Neural progenitor cell (in vitro differentiated cells): ENCODE results near the gene PM20D2. TPM values are rescaled to one million over a fixed set of nuclear protein-coding genes. Genes with fewer than 3 reads are reported as not detected.
A peak's percentile ranks its signal among the peaks of the same experiment; 100 is the strongest.

Experiments used
- DNase-seq: peaks from one replicate; pipeline ENCODE4 v3.0.0-alpha.2; 2016; ENCODE audit warnings: low spot score
- H2AFZ ChIP-seq: fragments of 200-600 bp; sonication (generic); replicated peaks from 2 replicates; pipeline ENCODE4 v1.6.1; 2016; ENCODE audit warnings: antibody characterized with exemption
- H3F3A ChIP-seq: fragments of 200-600 bp; sonication (generic); 2 replicates; pipeline ENCODE4 v1.6.1; 2016; ENCODE audit warnings: antibody characterized with exemption, low read depth
- H3K27ac ChIP-seq: fragments of 200-600 bp; sonication (generic); 2 replicates; pipeline ENCODE4 v1.5.1; 2016; ENCODE audit warnings: mild to moderate bottlenecking
- H3K27me3 ChIP-seq: fragments of 200-600 bp; sonication (generic); 2 replicates; pipeline ENCODE4 v1.6.1; 2016; ENCODE audit warnings: mild to moderate bottlenecking, moderate library complexity
- H3K36me3 ChIP-seq: fragments of 200-600 bp; sonication (generic); 2 replicates; pipeline ENCODE4 v1.5.1; 2016
- H3K4me1 ChIP-seq: fragments of 200-600 bp; sonication (generic); 2 replicates; pipeline ENCODE4 v1.6.1; 2016; ENCODE audit warnings: mixed run types
- H3K4me2 ChIP-seq: fragments of 200-600 bp; sonication (generic); 2 replicates; pipeline ENCODE4 v1.6.1; 2016
- H3K4me3 ChIP-seq: fragments of 200-600 bp; sonication (generic); 2 replicates; pipeline ENCODE4 v1.5.1; 2016
- H3K79me2 ChIP-seq: fragments of 200-600 bp; sonication (generic); 2 replicates; pipeline ENCODE4 v1.6.1; 2016; ENCODE audit warnings: low read depth
- H3K9ac ChIP-seq: fragments of 200-600 bp; sonication (generic); 2 replicates; pipeline ENCODE4 v1.6.1; 2016
- H3K9me3 ChIP-seq: fragments of 200-600 bp; sonication (generic); 2 replicates; pipeline ENCODE4 v1.5.1; 2016; ENCODE audit warnings: low read depth
- H4K20me1 ChIP-seq: fragments of 200-600 bp; sonication (generic); 2 replicates; pipeline ENCODE4 v1.6.1; 2016; ENCODE audit warnings: low read depth
- H3K27ac Mint-ChIP-seq: 3 replicates; pipeline ENCODE4 v1.8.0; 2021; ENCODE audit warnings: mixed read lengths
- H3K27me3 Mint-ChIP-seq: 2 replicates; pipeline ENCODE4 v1.8.0; 2022; ENCODE audit warnings: low read depth, mild to moderate bottlenecking, inconsistent platforms, moderate library complexity, mixed read lengths; ENCODE audit not compliant: insufficient read depth
- H3K36me3 Mint-ChIP-seq: 3 replicates; pipeline ENCODE4 v1.8.0; 2021; ENCODE audit warnings: mixed read lengths
- H3K4me1 Mint-ChIP-seq: 3 replicates; pipeline ENCODE4 v1.8.0; 2021; ENCODE audit warnings: mixed read lengths
- H3K4me3 Mint-ChIP-seq: 3 replicates; pipeline ENCODE4 v1.8.0; 2021; ENCODE audit warnings: mild to moderate bottlenecking, moderate library complexity, mixed read lengths
- H3K9me3 Mint-ChIP-seq: 3 replicates; pipeline ENCODE4 v1.8.0; 2020; ENCODE audit warnings: mixed read lengths
- CTCF ChIP-seq: fragments of 200-600 bp; sonication (generic); IDR thresholded peaks from 2 replicates; pipeline ENCODE4 v1.5.1; 2017; ENCODE audit warnings: antibody characterized with exemption, mild to moderate bottlenecking
- EZH2 ChIP-seq: fragments of 200-600 bp; sonication (generic); IDR thresholded peaks from 2 replicates; pipeline ENCODE4 v1.6.1; 2017; ENCODE audit warnings: antibody characterized with exemption, mild to moderate bottlenecking, moderate library complexity
- EZH2phosphoT487 ChIP-seq: fragments of 200-600 bp; sonication (generic); IDR thresholded peaks from 2 replicates; pipeline ENCODE4 v1.6.1; 2017; ENCODE audit warnings: antibody characterized with exemption
- total RNA-seq: library from RNA; depleted of rRNA; stranded (reverse); fragments of >200 nt; gene quantifications from 2 replicates; pipeline ENCODE4 v1.2.3, GENCODE V29; 2015; ENCODE audit warnings: low replicate concordance

Gene PM20D2
- total RNA-seq, 1 donor from 2014 or later, result 27.6 TPM

GRCh38 chr6:89180112-89180511, 34.3 kb downstream of the PM20D2 start:
- Mint-ChIP-seq H3K4me1 (peaks cover 5% of the 10 kb centered on the region), H3K9me3 (no peaks in the 10 kb centered on the region), H3K4me3 (no peak overlapping the region), H3K36me3 (no peaks in the 10 kb centered on the region), H3K27me3 (peaks cover 4% of the 10 kb centered on the region), H3K27ac (no peak overlapping the region)
- DNase-seq, result no peak
- Histone ChIP-seq H4K20me1 (no peaks in the 10 kb centered on the region), H3K36me3 (no peaks in the 10 kb centered on the region), H3K4me3 (no peak overlapping the region), H3K9ac (no peak overlapping the region), H3K4me1 (no peaks in the 10 kb centered on the region), H3K27me3 (no peaks in the 10 kb centered on the region), H3K9me3 (no peaks in the 10 kb centered on the region), H2AFZ (no peak overlapping the region), H3K4me2 (no peak overlapping the region), H3K79me2 (no peaks in the 10 kb centered on the region), H3F3A (no peaks in the 10 kb centered on the region), H3K27ac (no peak overlapping the region)
- TF ChIP-seq EZH2phosphoT487 (no peak), EZH2 (no peak)

GRCh38 chr6:89180971-89181370, 35.1 kb downstream of the PM20D2 start:
- Histone ChIP-seq H3K27me3 (no peaks in the 10 kb centered on the region), H3K79me2 (no peaks in the 10 kb centered on the region), H3K4me2 (no peak overlapping the region), H2AFZ (no peak overlapping the region), H4K20me1 (no peaks in the 10 kb centered on the region), H3K9ac (no peak overlapping the region), H3F3A (no peaks in the 10 kb centered on the region), H3K9me3 (no peaks in the 10 kb centered on the region), H3K4me1 (no peaks in the 10 kb centered on the region), H3K27ac (no peak overlapping the region), H3K4me3 (no peak overlapping the region), H3K36me3 (no peaks in the 10 kb centered on the region)
- peaks cover 6% of the 10 kb centered on the region for H3K4me1 Mint-ChIP-seq
- no peak for TF ChIP-seq EZH2phosphoT487
- no peak for TF ChIP-seq EZH2
- no peak for TF ChIP-seq CTCF
- no peak overlapping the region for H3K4me3 Mint-ChIP-seq
- DNase-seq, result no peak
- peaks cover 4% of the 10 kb centered on the region for H3K27me3 Mint-ChIP-seq
- no peaks in the 10 kb centered on the region for H3K9me3 Mint-ChIP-seq
- no peak overlapping the region for H3K27ac Mint-ChIP-seq
- H3K36me3 Mint-ChIP-seq, result no peaks in the 10 kb centered on the region

DNA sequence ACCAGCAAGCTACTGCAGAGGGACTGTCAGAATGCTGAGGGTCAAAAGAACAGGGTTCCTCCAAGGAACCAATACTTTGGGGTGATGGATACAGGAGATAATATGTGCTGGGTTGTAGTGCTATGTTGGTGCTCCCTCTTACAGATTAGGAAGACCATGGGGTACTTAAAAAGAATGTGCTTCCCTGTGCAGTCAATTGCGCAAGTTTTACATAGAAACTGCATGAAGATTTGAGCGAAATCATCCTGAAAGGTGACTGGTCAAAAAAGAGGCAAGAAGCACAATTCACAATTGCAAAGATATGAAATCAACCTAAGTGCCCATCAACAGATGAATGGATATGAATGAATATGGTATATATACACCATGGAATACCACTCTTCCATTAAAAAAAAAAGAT, 37.4 kb downstream of the PM20D2 start:
- Mint-ChIP-seq H3K36me3 (no peaks in the 10 kb centered on the region), H3K27me3 (peaks cover 4% of the 10 kb centered on the region), H3K4me1 (peaks cover 6% of the 10 kb centered on the region), H3K27ac (no peak overlapping the region), H3K9me3 (no peaks in the 10 kb centered on the region), H3K4me3 (no peak overlapping the region)
- no peak overlapping the region for H3K9ac ChIP-seq
- no peaks in the 10 kb centered on the region for H3K4me1 ChIP-seq
- no peak for DNase-seq
- no peaks in the 10 kb centered on the region for H3K9me3 ChIP-seq
- no peaks in the 10 kb centered on the region for H3K36me3 ChIP-seq
- H3K79me2 ChIP-seq, result no peaks in the 10 kb centered on the region
- no peak overlapping the region for H2AFZ ChIP-seq
- H3K27me3 ChIP-seq, result no peaks in the 10 kb centered on the region
- TF ChIP-seq EZH2, result no peak
- TF ChIP-seq CTCF, result no peak
- no peak for TF ChIP-seq EZH2phosphoT487
- no peak overlapping the region for H3K4me2 ChIP-seq
- no peak overlapping the region for H3K4me3 ChIP-seq
- H3K27ac ChIP-seq, result no peak overlapping the region
- H4K20me1 ChIP-seq, result no peaks in the 10 kb centered on the region
- no peaks in the 10 kb centered on the region for H3F3A ChIP-seq

DNA sequence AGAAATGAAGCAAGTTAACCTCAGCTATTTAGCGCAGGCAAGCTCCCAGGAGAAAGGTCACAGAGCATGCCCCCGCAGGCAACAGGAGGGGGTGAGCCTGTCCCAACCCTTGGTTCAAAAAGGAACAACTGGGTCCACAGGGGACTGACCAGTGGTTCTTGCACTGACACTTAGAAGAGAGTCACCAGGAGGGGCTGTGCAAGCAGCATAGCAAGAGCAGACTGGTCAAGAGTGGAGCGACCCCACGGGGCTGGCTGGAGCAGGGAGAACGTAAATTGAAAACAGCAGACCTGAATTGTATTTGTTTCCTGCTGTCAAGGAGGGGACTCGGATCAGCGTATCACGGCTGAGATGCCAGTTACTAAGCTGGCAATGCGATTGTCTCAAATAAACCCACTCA, 38.5 kb downstream of the PM20D2 start:
- DNase-seq, result peak; percentile 9
- H3K4me3 Mint-ChIP-seq, result no peak overlapping the region

More for the DNA sequence above, 38.5 kb downstream of the PM20D2 start:
- H3K36me3 Mint-ChIP-seq, result no peaks in the 10 kb centered on the region
- Histone ChIP-seq H3K27ac (no peak overlapping the region), H3K9me3 (no peaks in the 10 kb centered on the region), H4K20me1 (no peaks in the 10 kb centered on the region), H3K4me3 (no peak overlapping the region), H3K9ac (no peak overlapping the region), H3K4me1 (no peaks in the 10 kb centered on the region), H3K79me2 (no peaks in the 10 kb centered on the region), H3K27me3 (no peaks in the 10 kb centered on the region), H2AFZ (no peak overlapping the region), H3K36me3 (no peaks in the 10 kb centered on the region), H3F3A (no peaks in the 10 kb centered on the region), H3K4me2 (no peak overlapping the region)
- no peak for TF ChIP-seq EZH2phosphoT487
- no peak for TF ChIP-seq EZH2
- no peak for TF ChIP-seq CTCF
- no peaks in the 10 kb centered on the region for H3K9me3 Mint-ChIP-seq
- H3K27me3 Mint-ChIP-seq, result peaks cover 4% of the 10 kb centered on the region
- no peak overlapping the region for H3K27ac Mint-ChIP-seq
- peaks cover 6% of the 10 kb centered on the region for H3K4me1 Mint-ChIP-seq
